LNCaP clone FGC (cell line): ENCODE results near the gene CA7.

Experiments
- DNase-seq: peaks from one replicate; pipeline ENCODE4 v3.0.0-alpha.2; 2011; ENCODE audit warnings: low read depth
- H3K4me3 ChIP-seq: 2 replicates; pipeline ENCODE4 v1.5.1; 2011; ENCODE audit warnings: mild to moderate bottlenecking, low read depth, low read length, control low read depth
- TF ChIP-seq, protein P1 (sequence below): IDR thresholded peaks from 2 replicates; pipeline ENCODE4 v1.5.1; 2012; ENCODE audit warnings: mild to moderate bottlenecking; ENCODE audit not compliant: control insufficient read depth, insufficient read depth; ENCODE audit errors: extremely low read depth

CA7 gene

DNA sequence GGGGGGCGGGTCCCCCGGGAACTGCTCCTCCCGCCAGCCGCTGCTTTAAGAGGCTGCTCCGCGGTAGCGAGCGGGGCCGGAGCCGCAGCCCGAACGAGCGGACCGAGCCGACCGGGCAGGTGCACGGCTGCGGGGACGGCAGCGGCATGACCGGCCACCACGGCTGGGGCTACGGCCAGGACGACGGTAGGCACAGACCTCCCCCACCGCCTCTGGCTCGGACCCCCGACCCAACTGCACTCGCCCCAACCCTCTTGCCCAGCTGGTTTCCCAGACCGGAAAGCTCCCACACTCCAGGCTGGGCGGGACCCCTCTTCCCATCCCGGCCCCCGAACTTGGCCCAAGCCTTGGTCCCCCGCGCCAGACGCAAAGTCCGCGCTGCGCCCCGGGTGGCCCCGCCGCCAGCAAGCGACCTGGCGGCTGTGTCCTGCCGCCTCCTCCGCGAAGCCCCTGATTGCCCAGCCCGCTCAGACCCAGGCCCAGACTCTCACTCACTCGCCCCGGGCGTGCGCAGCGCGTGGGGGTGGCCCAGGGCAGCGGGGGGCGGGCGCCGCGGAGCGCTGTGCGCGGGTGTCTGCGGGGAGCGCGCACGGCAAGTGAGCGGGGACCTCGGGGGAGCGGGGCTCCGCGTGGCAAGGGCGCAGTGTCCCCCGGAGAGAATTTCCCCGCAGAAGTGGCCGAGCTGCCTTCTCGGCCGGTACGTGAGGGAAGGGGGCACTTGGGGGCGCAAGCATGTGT is at the start of gene CA7:
Gene CA7 (plus strand): TSS at position 73 of the 738 bp plus-strand sequence. CDS start 74 bp downstream, at position 147.
- no peak within 1 kb of the TSS for H3K4me3 ChIP-seq
- TF ChIP-seq, protein P1, sequence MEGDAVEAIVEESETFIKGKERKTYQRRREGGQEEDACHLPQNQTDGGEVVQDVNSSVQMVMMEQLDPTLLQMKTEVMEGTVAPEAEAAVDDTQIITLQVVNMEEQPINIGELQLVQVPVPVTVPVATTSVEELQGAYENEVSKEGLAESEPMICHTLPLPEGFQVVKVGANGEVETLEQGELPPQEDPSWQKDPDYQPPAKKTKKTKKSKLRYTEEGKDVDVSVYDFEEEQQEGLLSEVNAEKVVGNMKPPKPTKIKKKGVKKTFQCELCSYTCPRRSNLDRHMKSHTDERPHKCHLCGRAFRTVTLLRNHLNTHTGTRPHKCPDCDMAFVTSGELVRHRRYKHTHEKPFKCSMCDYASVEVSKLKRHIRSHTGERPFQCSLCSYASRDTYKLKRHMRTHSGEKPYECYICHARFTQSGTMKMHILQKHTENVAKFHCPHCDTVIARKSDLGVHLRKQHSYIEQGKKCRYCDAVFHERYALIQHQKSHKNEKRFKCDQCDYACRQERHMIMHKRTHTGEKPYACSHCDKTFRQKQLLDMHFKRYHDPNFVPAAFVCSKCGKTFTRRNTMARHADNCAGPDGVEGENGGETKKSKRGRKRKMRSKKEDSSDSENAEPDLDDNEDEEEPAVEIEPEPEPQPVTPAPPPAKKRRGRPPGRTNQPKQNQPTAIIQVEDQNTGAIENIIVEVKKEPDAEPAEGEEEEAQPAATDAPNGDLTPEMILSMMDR = no peak

DNA sequence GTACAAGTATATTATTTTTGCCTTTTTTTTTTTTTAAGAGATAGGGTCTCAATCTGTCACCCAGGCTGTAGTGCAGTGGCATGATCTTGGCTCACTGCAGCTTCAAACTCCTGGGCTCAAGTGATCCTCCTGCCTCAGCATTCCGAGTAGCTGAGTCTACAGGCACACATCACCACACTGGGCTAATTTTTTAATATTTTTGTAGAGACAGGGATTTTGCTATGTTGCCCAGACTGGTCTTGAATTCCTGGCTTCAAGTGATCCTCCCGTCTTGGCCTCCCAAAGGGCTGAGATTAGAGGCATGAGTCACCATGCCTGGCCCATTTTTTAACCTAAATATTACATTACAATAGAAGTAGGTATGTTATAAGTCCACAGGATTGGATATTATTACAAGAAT is 46.1 kb upstream of the CA7 start:
- TF ChIP-seq, protein P1 = no peak
- no peak for DNase-seq

More for the DNA sequence above, at the start of gene CA7:
- no peak for DNase-seq

DNA sequence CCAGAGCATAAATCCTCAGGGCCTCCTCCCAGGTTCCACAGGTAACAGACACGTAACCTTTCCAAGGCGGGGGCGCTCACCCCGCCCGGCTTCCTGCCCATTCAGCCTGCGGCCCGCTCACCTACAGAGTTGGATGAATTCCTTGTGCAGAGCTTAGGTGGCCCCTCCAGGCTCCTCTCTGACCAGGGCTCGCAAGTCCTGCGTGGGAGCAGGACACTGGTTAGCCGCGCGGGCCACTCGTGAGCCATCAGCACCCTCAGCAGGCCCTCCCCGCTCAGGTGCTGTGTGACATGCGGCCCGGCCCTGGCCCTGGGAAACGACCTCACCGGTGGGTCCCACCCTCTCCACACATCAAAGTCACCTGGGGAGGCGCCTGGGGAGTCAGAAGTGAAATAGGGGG is 43.4 kb upstream of the CA7 start:
- no peak for DNase-seq
- TF ChIP-seq, protein P1 = no peak
- no peak overlapping the region for H3K4me3 ChIP-seq

More for the DNA sequence above, 46.1 kb upstream of the CA7 start:
- H3K4me3 ChIP-seq = no peak overlapping the region

DNA sequence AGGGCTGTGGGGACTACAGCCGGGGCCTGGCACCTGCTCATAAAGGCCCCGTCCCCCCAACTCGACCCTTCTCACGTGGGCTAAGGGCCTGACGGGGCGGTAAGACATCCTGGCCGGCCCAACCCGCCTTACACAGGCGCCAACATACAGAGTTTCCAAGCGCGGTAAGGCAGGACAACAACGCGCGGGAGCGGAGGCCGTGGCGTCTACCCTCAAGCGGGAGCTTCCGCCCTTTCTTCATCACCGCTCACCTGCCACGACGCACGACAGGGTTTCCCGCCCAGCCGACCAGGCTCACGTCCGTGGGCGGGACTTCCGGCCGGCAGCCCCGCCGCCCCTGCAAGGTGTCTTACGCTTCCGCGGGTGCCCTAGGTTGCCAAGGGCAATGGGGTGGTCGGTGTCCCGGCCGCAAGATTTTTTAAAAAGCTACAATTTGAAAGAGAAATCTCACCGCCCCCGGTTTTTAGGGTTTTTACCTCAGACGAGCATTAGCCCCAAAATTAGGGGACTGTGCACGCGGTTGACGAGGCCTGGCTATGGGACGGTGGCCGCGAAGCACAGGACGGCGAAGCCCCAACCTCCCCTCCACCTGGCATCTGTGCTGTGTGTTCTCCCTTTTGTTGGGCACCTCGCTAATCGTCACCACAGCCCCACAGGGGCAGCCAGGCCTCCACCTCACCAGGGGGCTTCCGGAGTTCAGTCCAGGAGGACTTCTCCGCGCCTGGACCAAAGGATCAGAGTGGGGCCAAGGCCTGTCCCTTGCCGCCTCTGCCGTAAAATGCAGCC is 42.7 kb upstream of the CA7 start, which contains the start of gene TERB1:
Gene TERB1 (minus strand): TSS at position 265 of the 786 bp plus-strand sequence. CDS start 4,786 bp downstream, outside the sequence.
- no peak for DNase-seq
- H3K4me3 ChIP-seq = no peak within 1 kb of the TSS
- TF ChIP-seq, protein P1 = no peak

DNA sequence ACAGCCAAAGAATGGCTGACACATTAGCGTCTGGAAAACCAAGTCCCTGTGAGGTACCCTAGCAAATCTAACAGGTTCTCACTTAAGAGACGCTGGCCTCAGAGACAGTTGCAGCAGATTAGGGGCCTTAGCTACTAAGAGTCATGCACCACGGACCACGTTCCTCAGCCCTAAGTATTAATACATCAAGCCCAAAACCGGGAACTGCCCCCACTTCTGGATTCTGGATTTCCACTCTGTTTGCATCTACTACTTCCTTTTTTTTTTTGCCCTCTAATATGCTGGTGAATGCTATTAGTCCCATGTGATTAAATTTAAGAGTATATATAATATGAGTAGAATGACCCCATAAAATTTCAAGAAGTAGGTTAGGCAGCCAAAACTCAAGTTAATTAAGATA is 42.1 kb upstream of the CA7 start:
- TF ChIP-seq, protein P1 = no peak
- no peak overlapping the region for H3K4me3 ChIP-seq
- DNase-seq = no peak

GRCh38 chr16:66809765-66810164 is 34.4 kb upstream of the CA7 start:
- TF ChIP-seq, protein P1 = no peak
- no peak for DNase-seq
- H3K4me3 ChIP-seq = no peak overlapping the region
